Loucy (cell line): ENCODE data around the gene YES1.

Experiments used
- CTCF ChIP-seq: fragments of 200-600 bp; sonication (generic); conservative IDR thresholded peaks from 2 replicates; pipeline ENCODE4 v1.5.1; 2014; ENCODE audit warnings: mild to moderate bottlenecking, antibody characterized with exemption, low read length
- EZH2phosphoT487 ChIP-seq: fragments of 200-600 bp; IDR thresholded peaks from 2 replicates; pipeline ENCODE4 v1.6.1; 2018; ENCODE audit warnings: antibody characterized with exemption, mild to moderate bottlenecking, moderate library complexity, borderline replicate concordance

GRCh38 chr18:673317-673716 lies 138.7 kb downstream of the YES1 start:
- TF ChIP-seq CTCF, result no peak
- no peak for TF ChIP-seq EZH2phosphoT487
